ENCODE data around the gene THAP11.

DNA sequence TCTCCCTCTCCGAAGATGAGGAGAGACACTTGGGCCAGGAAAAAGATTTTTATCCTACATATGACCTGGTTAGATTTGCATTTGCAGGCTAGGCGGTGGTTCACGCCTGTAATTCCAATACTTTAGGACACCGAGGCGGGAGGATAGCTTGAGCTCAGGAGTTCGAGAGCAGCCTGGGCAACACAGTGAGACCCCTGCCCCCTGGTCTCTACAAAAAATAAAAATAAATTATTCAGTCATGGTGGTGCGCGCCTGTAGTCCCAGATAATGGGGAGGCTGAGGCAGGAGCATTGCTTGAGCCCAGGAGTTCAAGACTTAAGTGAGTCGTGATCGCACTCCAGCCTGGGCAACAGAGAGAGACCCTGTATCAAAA, 7.9 kb upstream of the THAP11 start:
- TF ChIP-seq, protein P1, sequence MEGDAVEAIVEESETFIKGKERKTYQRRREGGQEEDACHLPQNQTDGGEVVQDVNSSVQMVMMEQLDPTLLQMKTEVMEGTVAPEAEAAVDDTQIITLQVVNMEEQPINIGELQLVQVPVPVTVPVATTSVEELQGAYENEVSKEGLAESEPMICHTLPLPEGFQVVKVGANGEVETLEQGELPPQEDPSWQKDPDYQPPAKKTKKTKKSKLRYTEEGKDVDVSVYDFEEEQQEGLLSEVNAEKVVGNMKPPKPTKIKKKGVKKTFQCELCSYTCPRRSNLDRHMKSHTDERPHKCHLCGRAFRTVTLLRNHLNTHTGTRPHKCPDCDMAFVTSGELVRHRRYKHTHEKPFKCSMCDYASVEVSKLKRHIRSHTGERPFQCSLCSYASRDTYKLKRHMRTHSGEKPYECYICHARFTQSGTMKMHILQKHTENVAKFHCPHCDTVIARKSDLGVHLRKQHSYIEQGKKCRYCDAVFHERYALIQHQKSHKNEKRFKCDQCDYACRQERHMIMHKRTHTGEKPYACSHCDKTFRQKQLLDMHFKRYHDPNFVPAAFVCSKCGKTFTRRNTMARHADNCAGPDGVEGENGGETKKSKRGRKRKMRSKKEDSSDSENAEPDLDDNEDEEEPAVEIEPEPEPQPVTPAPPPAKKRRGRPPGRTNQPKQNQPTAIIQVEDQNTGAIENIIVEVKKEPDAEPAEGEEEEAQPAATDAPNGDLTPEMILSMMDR (IDR thresholded peaks at IDR 0.05) = no peak
- TF ChIP-seq POLR2A (IDR thresholded peaks at IDR 0.05) = no peak
- no peak for TF ChIP-seq POLR2AphosphoS5 (IDR thresholded peaks at IDR 0.05)

Data from stomach (tissue), 4 donors.